GM12873 (cell line): ENCODE results near the gene ADD2.

Source experiments
- TF ChIP-seq, protein P1 (sequence below): IDR thresholded peaks from 2 replicates; pipeline ENCODE4 v1.5.1; 2012; ENCODE audit warnings: low read depth, mild to moderate bottlenecking, moderate library complexity, low read length, control low read depth; ENCODE audit not compliant: insufficient read depth; ENCODE audit errors: missing control alignments

The ADD2 gene

DNA sequence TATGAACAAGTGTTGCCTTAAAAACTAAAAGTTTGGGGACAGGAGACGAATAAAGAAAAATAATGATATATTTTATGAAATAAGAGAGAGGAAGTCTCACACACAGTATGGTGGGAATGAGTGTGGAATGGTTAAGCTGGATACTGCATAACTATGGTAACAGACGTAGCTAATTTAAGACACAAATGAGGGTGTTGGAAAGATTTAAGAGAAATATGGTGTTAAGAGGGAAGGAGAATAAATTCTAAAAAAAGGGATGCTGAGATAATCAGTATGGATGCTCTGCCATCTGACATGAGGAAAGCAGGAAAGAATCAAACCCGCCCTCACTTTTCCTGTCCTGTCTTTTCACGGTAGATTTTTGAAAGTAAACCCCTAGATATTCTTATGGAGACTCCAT lies 10.6 kb downstream of the ADD2 start:
- TF ChIP-seq, protein P1, sequence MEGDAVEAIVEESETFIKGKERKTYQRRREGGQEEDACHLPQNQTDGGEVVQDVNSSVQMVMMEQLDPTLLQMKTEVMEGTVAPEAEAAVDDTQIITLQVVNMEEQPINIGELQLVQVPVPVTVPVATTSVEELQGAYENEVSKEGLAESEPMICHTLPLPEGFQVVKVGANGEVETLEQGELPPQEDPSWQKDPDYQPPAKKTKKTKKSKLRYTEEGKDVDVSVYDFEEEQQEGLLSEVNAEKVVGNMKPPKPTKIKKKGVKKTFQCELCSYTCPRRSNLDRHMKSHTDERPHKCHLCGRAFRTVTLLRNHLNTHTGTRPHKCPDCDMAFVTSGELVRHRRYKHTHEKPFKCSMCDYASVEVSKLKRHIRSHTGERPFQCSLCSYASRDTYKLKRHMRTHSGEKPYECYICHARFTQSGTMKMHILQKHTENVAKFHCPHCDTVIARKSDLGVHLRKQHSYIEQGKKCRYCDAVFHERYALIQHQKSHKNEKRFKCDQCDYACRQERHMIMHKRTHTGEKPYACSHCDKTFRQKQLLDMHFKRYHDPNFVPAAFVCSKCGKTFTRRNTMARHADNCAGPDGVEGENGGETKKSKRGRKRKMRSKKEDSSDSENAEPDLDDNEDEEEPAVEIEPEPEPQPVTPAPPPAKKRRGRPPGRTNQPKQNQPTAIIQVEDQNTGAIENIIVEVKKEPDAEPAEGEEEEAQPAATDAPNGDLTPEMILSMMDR: no peak

DNA sequence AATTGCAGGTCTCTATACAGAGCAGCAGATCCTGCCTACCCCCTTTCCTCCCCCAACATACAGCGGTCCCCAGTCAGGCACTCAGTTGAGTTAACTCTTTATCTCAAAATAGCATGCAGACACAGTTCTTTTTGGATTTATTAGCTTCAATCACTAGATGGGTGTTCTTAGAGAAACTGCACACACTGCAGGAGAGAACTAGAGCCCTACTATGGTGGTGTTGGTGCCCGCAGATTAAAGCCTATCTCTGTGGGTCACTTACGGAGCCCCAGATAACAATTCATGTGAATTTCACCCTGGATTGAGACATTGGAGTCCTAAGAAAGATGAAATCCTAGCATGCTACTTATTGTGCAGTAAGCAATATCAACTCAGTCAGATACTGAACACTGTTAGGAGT lies 11.9 kb downstream of the ADD2 start:
- TF ChIP-seq, protein P1: no peak

DNA sequence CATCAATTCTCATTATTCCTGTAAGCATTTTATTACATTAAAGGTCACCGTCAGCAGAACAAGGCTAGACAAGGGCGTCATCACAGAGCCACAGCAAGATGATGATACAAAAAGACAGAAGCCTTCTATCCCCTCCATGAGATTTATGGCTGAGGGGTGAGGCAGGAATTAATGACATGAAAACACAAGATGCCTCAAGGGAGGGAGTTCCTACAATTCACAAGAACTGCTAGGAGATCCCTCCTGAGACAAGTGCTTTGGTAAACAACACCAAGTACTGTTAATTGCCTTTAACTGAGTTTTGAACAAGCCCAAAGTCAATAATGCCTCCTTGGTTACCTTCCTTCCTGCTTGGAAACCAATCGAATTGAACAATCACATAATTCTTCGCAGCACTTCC lies 14.1 kb downstream of the ADD2 start:
- TF ChIP-seq, protein P1: no peak

DNA sequence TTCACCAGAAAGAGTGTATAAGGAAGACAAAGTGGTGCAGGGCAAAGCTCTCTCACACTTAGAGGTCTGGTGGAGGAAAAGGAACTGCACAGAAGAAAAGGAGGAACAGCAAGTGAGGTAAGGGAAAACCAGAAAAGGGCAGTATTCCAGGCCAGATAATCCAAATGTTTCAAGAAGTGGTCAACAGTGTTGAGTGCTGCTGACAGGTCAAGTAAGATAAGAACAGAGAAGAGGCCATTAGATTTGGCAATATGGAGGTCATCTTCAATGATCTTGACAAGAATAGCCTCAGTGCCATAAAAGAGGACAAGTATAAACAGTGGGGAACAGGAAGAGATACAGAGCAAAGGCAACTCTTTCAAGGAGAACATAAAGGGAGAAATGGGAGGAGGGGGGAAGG lies 15.0 kb downstream of the ADD2 start:
- TF ChIP-seq, protein P1: no peak

DNA sequence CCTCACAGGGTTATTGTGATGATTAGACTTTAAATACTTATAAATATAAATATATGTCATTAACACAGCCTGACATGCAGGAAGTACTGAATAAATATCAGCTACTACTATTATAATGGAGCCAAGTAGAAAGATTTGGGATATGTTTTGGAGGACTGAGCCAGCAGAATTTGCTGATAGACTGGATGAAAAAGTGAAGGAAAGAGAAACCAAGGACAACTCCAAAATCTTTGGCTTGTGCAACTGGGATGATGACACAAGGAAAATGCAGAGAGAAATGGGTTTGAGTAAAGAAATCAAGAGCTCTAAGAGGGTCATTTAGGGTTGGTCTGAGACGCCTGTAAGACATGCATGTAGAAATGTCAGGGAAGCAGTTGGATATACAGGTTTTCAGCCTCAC lies 15.6 kb downstream of the ADD2 start:
- TF ChIP-seq, protein P1: no peak

DNA sequence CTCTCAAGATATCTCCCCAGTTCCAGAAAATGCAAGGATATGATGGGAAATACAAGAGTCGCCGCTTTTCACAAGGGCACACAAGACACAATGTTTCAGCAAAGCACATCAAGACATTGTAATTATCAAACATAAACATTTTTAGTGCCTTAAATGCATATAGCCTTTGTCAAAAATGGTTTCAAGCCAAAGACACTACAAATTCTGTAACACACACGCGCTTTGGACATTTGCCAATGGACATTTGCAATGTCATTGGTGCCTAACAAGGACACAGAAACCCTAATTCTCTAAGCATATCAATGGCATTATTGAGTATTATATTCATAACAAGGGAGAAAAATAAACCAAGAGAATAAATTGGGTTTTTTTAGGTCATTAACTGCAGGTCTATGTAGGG lies 16.1 kb downstream of the ADD2 start:
- TF ChIP-seq, protein P1: no peak

DNA sequence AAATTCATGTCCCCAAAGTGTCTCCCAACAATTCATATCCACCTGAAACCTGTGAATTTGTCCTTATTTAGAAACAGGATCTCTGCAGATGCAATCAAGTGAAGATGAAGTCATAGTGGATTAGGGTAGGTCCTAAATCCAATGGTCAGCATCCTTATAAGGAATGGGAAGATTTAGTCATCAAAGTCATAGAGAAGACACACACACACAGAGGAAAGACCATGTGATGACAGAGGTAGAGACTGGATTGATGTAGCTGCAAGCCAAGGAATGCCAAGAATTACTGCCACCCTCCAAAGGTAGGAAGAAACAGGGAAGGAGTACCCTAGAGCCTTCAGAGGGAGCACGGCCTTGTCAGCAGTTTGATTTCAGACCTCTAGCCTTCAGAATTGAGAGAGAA lies 17.7 kb downstream of the ADD2 start:
- TF ChIP-seq, protein P1: no peak
